Fibroblast of lung (primary cell): ENCODE results near the gene SREBF1. TPM values are rescaled to one million over a fixed set of nuclear protein-coding genes. Genes with fewer than 3 reads are reported as not detected.

Source experiments
- DNase-seq, 2 donors: peaks; one replicate each; pipeline versions ENCODE4 v3.0.0 to v3.0.0-alpha.2; 2010; ENCODE audit warnings: low read depth in 2 of 2
- H2AFZ ChIP-seq: 2 replicates; pipeline ENCODE4 v1.5.1; 2012; ENCODE audit warnings: low read length, control low read depth, inconsistent platforms
- H3K27ac ChIP-seq: 2 replicates; pipeline ENCODE4 v1.5.1; 2011; ENCODE audit warnings: low read length, control low read depth; ENCODE audit not compliant: insufficient read depth
- H3K27me3 ChIP-seq: 2 replicates; pipeline ENCODE4 v1.5.1; 2011; ENCODE audit warnings: mild to moderate bottlenecking, low read length; ENCODE audit not compliant: control insufficient read depth, insufficient read depth
- H3K36me3 ChIP-seq: 2 replicates; pipeline ENCODE4 v1.5.1; 2011; ENCODE audit warnings: low read length; ENCODE audit not compliant: control insufficient read depth, insufficient read depth
- H3K4me1 ChIP-seq: 2 replicates; pipeline ENCODE4 v1.5.1; 2011; ENCODE audit warnings: low read length; ENCODE audit not compliant: control insufficient read depth, insufficient read depth; ENCODE audit errors: extremely low read depth
- H3K4me2 ChIP-seq: 2 replicates; pipeline ENCODE4 v1.5.1; 2011; ENCODE audit warnings: low read length, control low read depth; ENCODE audit not compliant: insufficient read depth; ENCODE audit errors: extremely low read depth
- H3K4me3 ChIP-seq, 4 experiments: fragments of 200-600 bp in 1 of 4; sonication (generic) in 1 of 4; replicated peaks in 1 of 4; 2 replicates each; pipeline ENCODE4 v1.5.1; 2011 to 2016; ENCODE audit warnings: low read length in 4 of 4, low read depth in 3 of 4, mild to moderate bottlenecking in 3 of 4, control low read depth in 2 of 4, inconsistent platforms in 1 of 4, mixed read lengths in 1 of 4; ENCODE audit not compliant: insufficient read depth in 1 of 4; ENCODE audit errors: control extremely low read depth in 1 of 4
- H3K79me2 ChIP-seq: 2 replicates; pipeline ENCODE4 v1.5.1; 2012; ENCODE audit warnings: mild to moderate bottlenecking, low read length, inconsistent platforms; ENCODE audit not compliant: control insufficient read depth, insufficient read depth
- H3K9ac ChIP-seq: 2 replicates; pipeline ENCODE4 v1.5.1; 2011; ENCODE audit warnings: mild to moderate bottlenecking, low read length, control low read depth; ENCODE audit not compliant: insufficient read depth
- H3K9me3 ChIP-seq: 2 replicates; pipeline ENCODE4 v1.5.1; 2012; ENCODE audit warnings: low read depth, low read length; ENCODE audit not compliant: control insufficient read depth, insufficient read depth
- H4K20me1 ChIP-seq: 2 replicates; pipeline ENCODE4 v1.5.1; 2011; ENCODE audit warnings: low read length; ENCODE audit not compliant: control insufficient read depth, insufficient read depth; ENCODE audit errors: extremely low read depth
- EZH2 ChIP-seq: IDR thresholded peaks from 2 replicates; pipeline ENCODE4 v1.5.1; 2012; ENCODE audit warnings: low read length, control low read depth, mild to moderate bottlenecking; ENCODE audit errors: missing control alignments
- polyA plus RNA-seq, 2 donors: library from polyadenylated mRNA; depleted of rRNA in 1 of 2; stranded (reverse) in 1 of 2; unstranded in 1 of 2; fragments of >200 nt; gene quantifications; 2 replicates each; pipeline ENCODE4 v1.2.1, GENCODE V29; 2011 to 2012; ENCODE audit warnings: missing spikeins in 1 of 2
- total RNA-seq: library from RNA; depleted of rRNA; stranded (reverse); fragments of >200 nt; gene quantifications from 2 replicates; pipeline ENCODE4 v1.2.1, GENCODE V29; 2014
- TF ChIP-seq, protein P1 (sequence below), 2 donors: IDR thresholded peaks in 1 of 2; conservative IDR thresholded peaks in 1 of 2; 1 replicate in 1 of 2; 2 replicates in 1 of 2; pipeline ENCODE4 v1.5.1; 2011 to 2012; ENCODE audit warnings: low read length in 2 of 2, control low read depth in 1 of 2, inconsistent platforms in 1 of 2, low read depth in 1 of 2, mild to moderate bottlenecking in 1 of 2

Gene SREBF1
- total and polyA plus RNA-seq, 2 donors (not counting 1 experiment from before 2014, with no cell fraction given): 29.7 to 77.6 TPM

DNA sequence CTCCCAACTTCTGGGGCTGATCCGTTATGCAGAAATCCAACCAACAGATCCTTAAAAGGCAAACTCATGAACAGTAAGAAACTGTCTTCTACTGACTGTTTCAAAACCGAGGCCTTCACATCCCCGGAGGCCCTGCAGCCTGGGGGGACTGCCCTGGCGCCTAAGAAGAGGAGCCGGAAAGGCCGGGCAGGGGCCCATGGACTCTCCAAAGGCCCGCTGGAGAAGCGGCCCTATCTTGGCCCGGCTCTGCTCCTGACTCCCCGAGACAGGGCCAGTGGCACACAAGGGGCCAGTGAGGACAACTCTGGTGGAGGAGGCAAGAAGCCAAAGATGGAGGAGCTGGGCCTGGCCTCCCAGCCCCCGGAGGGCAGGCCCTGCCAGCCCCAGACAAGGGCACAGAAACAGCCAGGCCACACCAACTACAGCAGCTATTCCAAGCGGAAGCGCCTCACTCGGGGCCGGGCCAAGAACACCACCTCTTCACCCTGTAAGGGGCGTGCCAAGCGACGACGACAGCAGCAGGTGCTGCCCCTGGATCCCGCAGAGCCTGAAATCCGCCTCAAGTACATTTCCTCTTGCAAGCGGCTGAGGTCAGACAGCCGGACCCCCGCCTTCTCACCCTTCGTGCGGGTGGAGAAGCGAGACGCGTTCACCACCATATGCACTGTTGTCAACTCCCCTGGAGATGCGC is 39.5 kb downstream of the SREBF1 start:
- Histone ChIP-seq H3K27me3 (no peaks in the 10 kb centered on the region), H2AFZ (no peak overlapping the region), H3K4me1 (no peaks in the 10 kb centered on the region), H4K20me1 (no peaks in the 10 kb centered on the region), H3K4me2 (no peak overlapping the region), H3K4me3 (no peak overlapping the region), H3K36me3 (peaks cover 18% of the 10 kb centered on the region), H3K9me3 (no peaks in the 10 kb centered on the region), H3K79me2 (no peaks in the 10 kb centered on the region), H3K27ac (no peak overlapping the region), H3K9ac (no peak overlapping the region)
- DNase-seq: no peak
- no peak for TF ChIP-seq EZH2
- TF ChIP-seq, protein P1, sequence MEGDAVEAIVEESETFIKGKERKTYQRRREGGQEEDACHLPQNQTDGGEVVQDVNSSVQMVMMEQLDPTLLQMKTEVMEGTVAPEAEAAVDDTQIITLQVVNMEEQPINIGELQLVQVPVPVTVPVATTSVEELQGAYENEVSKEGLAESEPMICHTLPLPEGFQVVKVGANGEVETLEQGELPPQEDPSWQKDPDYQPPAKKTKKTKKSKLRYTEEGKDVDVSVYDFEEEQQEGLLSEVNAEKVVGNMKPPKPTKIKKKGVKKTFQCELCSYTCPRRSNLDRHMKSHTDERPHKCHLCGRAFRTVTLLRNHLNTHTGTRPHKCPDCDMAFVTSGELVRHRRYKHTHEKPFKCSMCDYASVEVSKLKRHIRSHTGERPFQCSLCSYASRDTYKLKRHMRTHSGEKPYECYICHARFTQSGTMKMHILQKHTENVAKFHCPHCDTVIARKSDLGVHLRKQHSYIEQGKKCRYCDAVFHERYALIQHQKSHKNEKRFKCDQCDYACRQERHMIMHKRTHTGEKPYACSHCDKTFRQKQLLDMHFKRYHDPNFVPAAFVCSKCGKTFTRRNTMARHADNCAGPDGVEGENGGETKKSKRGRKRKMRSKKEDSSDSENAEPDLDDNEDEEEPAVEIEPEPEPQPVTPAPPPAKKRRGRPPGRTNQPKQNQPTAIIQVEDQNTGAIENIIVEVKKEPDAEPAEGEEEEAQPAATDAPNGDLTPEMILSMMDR (conservative IDR thresholded peaks at IDR 0.05 in 1 of 2, IDR thresholded peaks at IDR 0.05 in 1 of 2; ENCODE audit: low read depth in 1 of 2, low read length in 2 of 2): no peak

DNA sequence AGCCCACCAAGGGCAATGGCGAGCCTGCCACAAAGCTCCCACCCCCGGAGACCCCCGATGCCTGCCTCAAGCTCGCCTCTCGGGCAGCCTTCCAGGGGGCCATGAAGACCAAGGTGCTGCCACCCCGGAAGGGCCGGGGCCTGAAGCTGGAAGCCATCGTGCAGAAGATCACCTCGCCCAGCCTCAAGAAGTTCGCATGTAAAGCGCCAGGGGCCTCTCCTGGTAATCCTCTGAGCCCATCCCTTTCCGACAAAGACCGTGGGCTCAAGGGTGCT is 40.1 kb downstream of the SREBF1 start:
- no peaks in the 10 kb centered on the region for H4K20me1 ChIP-seq
- peaks cover 18% of the 10 kb centered on the region for H3K36me3 ChIP-seq

DNA sequence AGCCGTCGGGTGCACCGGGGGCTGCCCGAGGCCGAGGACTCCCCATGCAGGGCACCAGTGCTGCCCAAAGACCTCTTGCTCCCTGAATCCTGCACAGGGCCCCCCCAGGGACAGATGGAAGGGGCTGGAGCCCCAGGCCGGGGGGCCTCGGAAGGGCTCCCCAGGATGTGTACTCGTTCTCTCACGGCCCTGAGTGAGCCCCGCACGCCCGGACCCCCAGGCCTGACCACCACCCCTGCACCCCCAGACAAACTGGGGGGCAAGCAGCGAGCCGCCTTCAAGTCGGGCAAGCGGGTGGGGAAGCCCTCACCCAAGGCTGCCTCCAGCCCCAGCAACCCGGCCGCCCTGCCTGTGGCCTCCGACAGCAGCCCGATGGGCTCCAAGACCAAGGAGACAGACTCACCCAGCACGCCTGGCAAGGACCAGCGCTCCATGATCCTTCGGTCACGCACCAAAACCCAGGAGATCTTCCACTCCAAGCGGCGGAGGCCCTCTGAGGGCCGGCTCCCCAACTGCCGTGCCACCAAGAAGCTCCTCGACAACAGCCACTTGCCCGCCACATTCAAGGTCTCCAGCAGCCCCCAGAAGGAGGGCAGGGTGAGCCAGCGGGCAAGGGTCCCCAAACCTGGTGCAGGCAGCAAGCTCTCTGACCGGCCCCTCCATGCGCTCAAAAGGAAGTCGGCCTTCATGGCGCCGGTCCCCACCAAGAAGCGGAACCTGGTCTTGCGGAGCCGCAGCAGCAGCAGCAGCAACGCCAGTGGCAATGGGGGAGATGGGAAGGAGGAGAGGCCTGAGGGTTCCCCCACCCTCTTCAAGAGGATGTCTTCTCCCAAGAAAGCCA is 40.6 kb downstream of the SREBF1 start:
- Histone ChIP-seq H3K79me2 (no peaks in the 10 kb centered on the region), H3K27me3 (no peaks in the 10 kb centered on the region), H3K27ac (no peak overlapping the region), H3K36me3 (peaks cover 18% of the 10 kb centered on the region), H3K4me3 (no peak overlapping the region), H4K20me1 (no peaks in the 10 kb centered on the region), H3K9ac (no peak overlapping the region), H3K9me3 (no peaks in the 10 kb centered on the region), H2AFZ (no peak overlapping the region), H3K4me1 (peaks cover 3% of the 10 kb centered on the region), H3K4me2 (no peak overlapping the region)
- TF ChIP-seq, protein P1 (conservative IDR thresholded peaks at IDR 0.05 in 1 of 2, IDR thresholded peaks at IDR 0.05 in 1 of 2; ENCODE audit: low read depth in 1 of 2, low read length in 2 of 2): no peak
- TF ChIP-seq EZH2: no peak
- no peak for DNase-seq

More for the DNA sequence above, 40.1 kb downstream of the SREBF1 start:
- no peak overlapping the region for H3K4me2 ChIP-seq
- no peak overlapping the region for H3K27ac ChIP-seq
- no peak overlapping the region for H2AFZ ChIP-seq
- H3K9ac ChIP-seq: no peak overlapping the region
- no peaks in the 10 kb centered on the region for H3K79me2 ChIP-seq
- peaks cover 3% of the 10 kb centered on the region for H3K4me1 ChIP-seq
- H3K9me3 ChIP-seq: no peaks in the 10 kb centered on the region
- TF ChIP-seq, protein P1 (conservative IDR thresholded peaks at IDR 0.05 in 1 of 2, IDR thresholded peaks at IDR 0.05 in 1 of 2; ENCODE audit: low read depth in 1 of 2, low read length in 2 of 2): no peak
- no peak overlapping the region for H3K4me3 ChIP-seq
- no peak for DNase-seq
- no peaks in the 10 kb centered on the region for H3K27me3 ChIP-seq
